Measurements from ENCODE around the gene ASPN.
"Not testable (repeated sequence)": the region's sequence is repeated elsewhere in the genome, so short reads cannot be mapped to it uniquely, and the experiment has no call there.

The ASPN gene

GRCh38 chr9:92422611-92423338, 59.5 kb downstream of the ASPN start:
- Histone ChIP-seq H3K4me1 (ENCODE audit: control insufficient read depth, insufficient read depth, low read length) (no peaks in the 10 kb centered on the region), H3K4me3 (ENCODE audit: low read length in 2 of 2) (peak overlapping the region in 1 of 2 donors; percentile 16), H3K9ac (ENCODE audit: low read length in 2 of 2) (no peak overlapping the region)

GRCh38 chr9:92414566-92414965, 67.7 kb downstream of the ASPN start:
- peaks cover 6% of the 10 kb centered on the region for H3K4me1 ChIP-seq (ENCODE audit: control insufficient read depth, insufficient read depth, low read length)

More at GRCh38 chr9:92422611-92423338, 59.5 kb downstream of the ASPN start:
- Histone ChIP-seq H3K36me3 (ENCODE audit: control insufficient read depth in 2 of 2, insufficient read depth in 2 of 2, low read length in 2 of 2) (no peaks in the 10 kb centered on the region), H3K9me3 (ENCODE audit: control insufficient read depth in 2 of 2, low read length in 2 of 2) (no peaks in the 10 kb centered on the region), H3K27me3 (ENCODE audit: control insufficient read depth in 1 of 2, insufficient read depth in 2 of 2, low read length in 2 of 2) (no peaks in the 10 kb centered on the region), H3K27ac (ENCODE audit: low read length) (no peak overlapping the region)

GRCh38 chr9:92411157-92411556, 71.1 kb downstream of the ASPN start:
- H3K27ac ChIP-seq (ENCODE audit: low read length); H3K4me3 ChIP-seq (ENCODE audit: low read length in 2 of 2); H3K9me3 ChIP-seq (ENCODE audit: control insufficient read depth in 2 of 2, low read length in 2 of 2); H3K36me3 ChIP-seq (ENCODE audit: control insufficient read depth in 2 of 2, insufficient read depth in 2 of 2, low read length in 2 of 2); H3K27me3 ChIP-seq (ENCODE audit: control insufficient read depth in 1 of 2, insufficient read depth in 2 of 2, low read length in 2 of 2); H3K9ac ChIP-seq (ENCODE audit: low read length in 2 of 2): not testable (repeated sequence)
- peaks cover 12% of the 10 kb centered on the region for H3K4me1 ChIP-seq (ENCODE audit: control insufficient read depth, insufficient read depth, low read length)

More at GRCh38 chr9:92414566-92414965, 67.7 kb downstream of the ASPN start:
- Histone ChIP-seq H3K36me3 (ENCODE audit: control insufficient read depth in 2 of 2, insufficient read depth in 2 of 2, low read length in 2 of 2) (no peaks in the 10 kb centered on the region), H3K27ac (ENCODE audit: low read length) (no peak overlapping the region), H3K27me3 (ENCODE audit: control insufficient read depth in 1 of 2, insufficient read depth in 2 of 2, low read length in 2 of 2) (no peaks in the 10 kb centered on the region), H3K9ac (ENCODE audit: low read length in 2 of 2) (no peak overlapping the region), H3K4me3 (ENCODE audit: low read length in 2 of 2) (no peak overlapping the region), H3K9me3 (ENCODE audit: control insufficient read depth in 2 of 2, low read length in 2 of 2) (no peaks in the 10 kb centered on the region)

- Histone ChIP-seq H3K4me1 (ENCODE audit: control insufficient read depth, insufficient read depth, low read length) (peaks cover 16% of the 10 kb centered on the region), H3K9ac (ENCODE audit: low read length in 2 of 2) (no peak overlapping the region), H3K9me3 (ENCODE audit: control insufficient read depth in 2 of 2, low read length in 2 of 2) (no peaks in the 10 kb centered on the region), H3K4me3 (ENCODE audit: low read length in 2 of 2) (no peak overlapping the region), H3K36me3 (ENCODE audit: control insufficient read depth in 2 of 2, insufficient read depth in 2 of 2, low read length in 2 of 2) (no peaks in the 10 kb centered on the region), H3K27me3 (ENCODE audit: control insufficient read depth in 1 of 2, insufficient read depth in 2 of 2, low read length in 2 of 2) (no peaks in the 10 kb centered on the region), H3K27ac (ENCODE audit: low read length) (no peak overlapping the region)
Observed at GRCh38 chr9:92408747-92409478, 73.4 kb downstream of the ASPN start.

GRCh38 chr9:92407818-92408217, 74.5 kb downstream of the ASPN start:
- H3K27ac ChIP-seq (ENCODE audit: low read length), result no peak overlapping the region

GRCh38 chr9:92406477-92406876, 75.8 kb downstream of the ASPN start:
- H3K36me3 ChIP-seq (ENCODE audit: control insufficient read depth in 2 of 2, insufficient read depth in 2 of 2, low read length in 2 of 2), result no peaks in the 10 kb centered on the region
- H3K27me3 ChIP-seq (ENCODE audit: control insufficient read depth in 1 of 2, insufficient read depth in 2 of 2, low read length in 2 of 2), result no peaks in the 10 kb centered on the region
- H3K4me3 ChIP-seq (ENCODE audit: low read length in 2 of 2), result peak overlapping the region; percentile 3 to 57
- peaks cover 16% of the 10 kb centered on the region for H3K4me1 ChIP-seq (ENCODE audit: control insufficient read depth, insufficient read depth, low read length)
- peak overlapping the region; percentile 37 for H3K27ac ChIP-seq (ENCODE audit: low read length)
- H3K9me3 ChIP-seq (ENCODE audit: control insufficient read depth in 2 of 2, low read length in 2 of 2), result no peaks in the 10 kb centered on the region
- peak overlapping the region in 1 of 2 donors; percentile 22 for H3K9ac ChIP-seq (ENCODE audit: low read length in 2 of 2)

More at GRCh38 chr9:92407818-92408217, 74.5 kb downstream of the ASPN start:
- Histone ChIP-seq H3K36me3 (ENCODE audit: control insufficient read depth in 2 of 2, insufficient read depth in 2 of 2, low read length in 2 of 2) (no peaks in the 10 kb centered on the region), H3K9me3 (ENCODE audit: control insufficient read depth in 2 of 2, low read length in 2 of 2) (no peaks in the 10 kb centered on the region), H3K9ac (ENCODE audit: low read length in 2 of 2) (no peak overlapping the region), H3K4me1 (ENCODE audit: control insufficient read depth, insufficient read depth, low read length) (peaks cover 16% of the 10 kb centered on the region), H3K4me3 (ENCODE audit: low read length in 2 of 2) (no peak overlapping the region), H3K27me3 (ENCODE audit: control insufficient read depth in 1 of 2, insufficient read depth in 2 of 2, low read length in 2 of 2) (no peaks in the 10 kb centered on the region)

All from stomach smooth muscle (tissue), 2 donors.